WI38 (cell line): ENCODE results near the gene CRISP2.

Source experiments
- H3K4me3 ChIP-seq: 2 replicates; pipeline ENCODE4 v1.5.1; 2011; ENCODE audit warnings: low read depth, mild to moderate bottlenecking, control low read depth, low read length
- CTCF ChIP-seq: IDR thresholded peaks from 2 replicates; pipeline ENCODE4 v1.5.1; 2012; ENCODE audit warnings: low read depth, mild to moderate bottlenecking, control low read depth, low read length

The CRISP2 gene, protein sequence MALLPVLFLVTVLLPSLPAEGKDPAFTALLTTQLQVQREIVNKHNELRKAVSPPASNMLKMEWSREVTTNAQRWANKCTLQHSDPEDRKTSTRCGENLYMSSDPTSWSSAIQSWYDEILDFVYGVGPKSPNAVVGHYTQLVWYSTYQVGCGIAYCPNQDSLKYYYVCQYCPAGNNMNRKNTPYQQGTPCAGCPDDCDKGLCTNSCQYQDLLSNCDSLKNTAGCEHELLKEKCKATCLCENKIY

GRCh38 chr6:49713346-49713745 is at the start of gene CRISP2:
CRISP2 (minus strand) TSS chr6:49713543; CDS start chr6:49709196, 4,347 bp downstream.
- no peak for TF ChIP-seq CTCF
- no peak within 1 kb of the TSS for H3K4me3 ChIP-seq

- TF ChIP-seq CTCF: no peak
- H3K4me3 ChIP-seq: no peak within 1 kb of the TSS
Measured at GRCh38 chr6:49744259-49744658, 30.9 kb upstream of the CRISP2 start, which contains the start of gene CRISP3. CRISP3 (minus strand) TSS chr6:49744388; CDS start chr6:49744367, 21 bp downstream.

DNA sequence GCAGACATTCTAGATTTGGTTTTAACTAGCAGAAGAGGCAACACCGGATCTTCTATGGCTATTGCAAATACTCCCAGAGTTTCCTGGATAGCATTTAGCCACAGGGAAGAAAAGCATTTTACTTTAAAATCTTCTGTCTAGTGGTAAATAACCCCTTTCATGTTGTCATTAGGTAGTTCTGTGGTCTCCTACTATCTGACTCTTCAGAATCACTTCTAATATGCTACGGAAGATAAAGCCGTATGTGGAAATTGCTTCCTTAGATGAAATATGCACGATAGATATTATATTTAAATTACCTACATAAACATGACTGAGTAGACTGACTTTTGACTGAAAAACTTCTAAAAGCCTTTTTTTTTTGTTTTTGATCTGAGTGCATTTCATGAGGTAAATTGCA is 30.1 kb upstream of the CRISP2 start:
- no peak for TF ChIP-seq CTCF
- H3K4me3 ChIP-seq: no peak overlapping the region

GRCh38 chr6:49739423-49739822 is 26.1 kb upstream of the CRISP2 start:
- TF ChIP-seq CTCF: no peak
- no peak overlapping the region for H3K4me3 ChIP-seq

DNA sequence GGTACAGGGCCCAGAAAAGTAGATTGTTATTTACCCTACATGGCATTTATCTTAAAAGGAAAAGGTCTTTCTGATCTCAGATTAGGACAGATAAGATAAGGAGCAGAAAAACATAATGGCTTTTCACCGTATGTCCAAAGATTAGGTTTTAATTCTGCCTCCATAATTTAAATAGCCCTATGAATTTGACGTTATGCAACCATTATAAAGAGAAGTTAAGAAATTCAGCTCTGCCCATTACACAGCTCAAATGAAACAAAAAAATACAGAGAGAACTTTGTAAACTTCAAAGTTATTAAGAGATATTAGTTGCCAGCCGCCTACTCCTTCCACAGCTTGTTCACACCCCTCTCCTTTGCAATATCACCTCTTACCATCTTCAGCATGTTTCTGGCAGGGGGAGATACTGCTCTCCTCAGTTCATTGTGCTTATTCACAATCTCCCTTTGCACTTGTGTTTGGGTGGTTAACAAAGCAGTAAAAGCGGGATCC is 22.7 kb upstream of the CRISP2 start:
- no peak overlapping the region for H3K4me3 ChIP-seq
- TF ChIP-seq CTCF: no peak

GRCh38 chr6:49733680-49734079 is 20.3 kb upstream of the CRISP2 start:
- TF ChIP-seq CTCF: no peak
- H3K4me3 ChIP-seq: no peak overlapping the region

GRCh38 chr6:49732781-49733180 is 19.4 kb upstream of the CRISP2 start:
- no peak for TF ChIP-seq CTCF
- H3K4me3 ChIP-seq: no peak overlapping the region
